GM12892 (cell line): ENCODE results near the gene UBE2C.

Experiments
- POLR2A ChIP-seq: IDR thresholded peaks from 2 replicates; pipeline ENCODE4 v1.6.1; 2011; ENCODE audit warnings: low read depth, low read length, control low read depth
- POLR2AphosphoS5 ChIP-seq: IDR thresholded peaks from 2 replicates; pipeline ENCODE4 v1.6.1; 2011; ENCODE audit warnings: low read depth, low read length, control low read depth
- TAF1 ChIP-seq: IDR thresholded peaks from 2 replicates; pipeline ENCODE4 v1.6.1; 2011; ENCODE audit warnings: low read depth, mild to moderate bottlenecking, control low read depth, low read length, borderline replicate concordance

DNA sequence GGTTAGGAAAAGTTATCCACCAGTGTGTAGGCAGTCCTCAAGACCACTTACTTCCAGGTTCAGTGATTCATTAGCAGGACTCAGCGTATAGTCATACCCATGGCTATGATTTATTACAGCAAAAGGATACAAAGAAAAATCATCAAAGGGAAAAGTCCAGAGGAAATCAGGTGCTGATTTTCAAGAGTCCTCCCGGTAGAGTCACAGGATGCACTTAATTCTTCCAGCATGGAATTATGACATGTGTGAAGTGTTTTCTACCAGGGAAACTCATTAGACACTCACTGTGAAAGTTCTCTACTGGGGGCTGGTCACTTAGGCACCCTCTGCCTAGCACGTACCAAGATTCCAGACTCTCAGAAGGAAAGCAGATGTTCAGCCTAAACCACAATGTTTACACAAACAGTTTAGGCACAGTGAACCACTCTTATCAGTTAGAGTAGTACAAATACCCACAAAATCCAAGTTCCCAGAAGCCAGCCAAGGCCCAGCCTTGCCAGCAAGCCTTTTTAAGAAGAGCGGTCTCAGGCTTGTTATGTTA lies 31.0 kb upstream of the UBE2C start:
- TF ChIP-seq POLR2AphosphoS5 (no peak), TAF1 (no peak), POLR2A (no peak)
